Measurements from ENCODE around the gene ARID2.

The ARID2 gene

GRCh38 chr12:45773747-45774146 lies 44.2 kb downstream of the ARID2 start:
- DNase-seq: no peak

- DNase-seq: no peak
These were observed 45.1 kb downstream of the ARID2 start for GRCh38 chr12:45774508-45775162.

- DNase-seq: no peak
These were observed 46.0 kb downstream of the ARID2 start for GRCh38 chr12:45775465-45775864.

GRCh38 chr12:45775964-45776363 lies 46.5 kb downstream of the ARID2 start:
- no peak for DNase-seq

GRCh38 chr12:45779936-45780335 lies 50.4 kb downstream of the ARID2 start:
- DNase-seq: no peak

GRCh38 chr12:45781080-45781479 lies 51.6 kb downstream of the ARID2 start:
- DNase-seq: no peak

- DNase-seq: no peak
These were observed 55.8 kb downstream of the ARID2 start for GRCh38 chr12:45785315-45785714.

GRCh38 chr12:45789025-45789424 lies 59.5 kb downstream of the ARID2 start:
- DNase-seq: no peak

- DNase-seq: no peak
These were observed 64.9 kb downstream of the ARID2 start for GRCh38 chr12:45794422-45794821.

- no peak for DNase-seq
These were observed 72.1 kb downstream of the ARID2 start for GRCh38 chr12:45801625-45802024.

- DNase-seq: no peak
These were observed 73.6 kb downstream of the ARID2 start for GRCh38 chr12:45803111-45803510.

- no peak for DNase-seq
These were observed 87.1 kb downstream of the ARID2 start for GRCh38 chr12:45816652-45817051.

GRCh38 chr12:45827974-45828373 lies 98.5 kb downstream of the ARID2 start:
- no peak for DNase-seq

- DNase-seq: no peak
These were observed 98.9 kb downstream of the ARID2 start for GRCh38 chr12:45828402-45828801.

GRCh38 chr12:45831590-45831989 lies 102.1 kb downstream of the ARID2 start:
- DNase-seq: no peak

GRCh38 chr12:45833401-45833800 lies 103.9 kb downstream of the ARID2 start:
- no peak for DNase-seq

GRCh38 chr12:45834809-45835208 lies 105.3 kb downstream of the ARID2 start:
- no peak for DNase-seq

- no peak for DNase-seq
These were observed 110.4 kb downstream of the ARID2 start for GRCh38 chr12:45839917-45840316.

- DNase-seq: no peak
These were observed 119.8 kb downstream of the ARID2 start for GRCh38 chr12:45849289-45849688.

GRCh38 chr12:45850302-45850701 lies 120.8 kb downstream of the ARID2 start:
- no peak for DNase-seq

- DNase-seq: no peak
These were observed 123.0 kb downstream of the ARID2 start for GRCh38 chr12:45852508-45852907.

- no peak for DNase-seq
These were observed 124.0 kb downstream of the ARID2 start for GRCh38 chr12:45853550-45853949.

GRCh38 chr12:45863332-45863731 lies 133.8 kb downstream of the ARID2 start:
- DNase-seq: no peak

- DNase-seq: no peak
These were observed 136.8 kb downstream of the ARID2 start for GRCh38 chr12:45866299-45866698.

GRCh38 chr12:45872446-45872845 lies 142.9 kb downstream of the ARID2 start:
- no peak for DNase-seq

GRCh38 chr12:45877069-45877468 lies 147.6 kb downstream of the ARID2 start:
- no peak for DNase-seq
